Thyroid gland (tissue), 4 donors: ENCODE data around the gene LINC01488. TPM values are rescaled to one million over a fixed set of nuclear protein-coding genes. Genes with fewer than 3 reads are reported as not detected.

Experiments used
- DNase-seq, 2 donors: peaks; one replicate each; pipeline ENCODE4 v3.0.0-alpha.2; 2019
- H3K27ac ChIP-seq, 3 donors: fragments of 200-600 bp; sonication (generic); 1 replicate in 2 of 3; 2 replicates in 1 of 3; pipeline ENCODE4 v1.5.1; 2016 to 2019; ENCODE audit warnings: mild to moderate bottlenecking in 1 of 3, moderate library complexity in 1 of 3
- H3K27me3 ChIP-seq: fragments of 200-600 bp; sonication (generic); one replicate; pipeline ENCODE4 v1.5.1; 2019
- H3K36me3 ChIP-seq, 2 donors: fragments of 200-600 bp; sonication (generic); one replicate each; pipeline ENCODE4 v1.5.1; 2016 to 2019
- H3K4me1 ChIP-seq, 2 donors: fragments of 200-600 bp; sonication (generic); one replicate each; pipeline ENCODE4 v1.5.1; 2017 to 2019
- H3K4me3 ChIP-seq, 3 donors: fragments of 200-600 bp; sonication (generic); replicated peaks in 1 of 3; 1 replicate in 2 of 3; 2 replicates in 1 of 3; pipeline ENCODE4 v1.5.1; 2016; ENCODE audit warnings: mild to moderate bottlenecking in 1 of 3
- H3K9me3 ChIP-seq: fragments of 200-600 bp; sonication (generic); one replicate; pipeline ENCODE4 v1.5.1; 2017
- CTCF ChIP-seq, 6 experiments: fragments of 200-600 bp in 3 of 6; fragments of 450-650 bp in 3 of 6; sonication (generic) in 3 of 6; IDR thresholded peaks; one replicate each; pipeline ENCODE4 v1.5.1; 2016 to 2019; ENCODE audit warnings: antibody characterized with exemption in 6 of 6, mild to moderate bottlenecking in 2 of 6, inconsistent platforms in 1 of 6, moderate library complexity in 1 of 6
- POLR2A ChIP-seq, 2 donors: fragments of 450-650 bp; IDR thresholded peaks; one replicate each; pipeline ENCODE4 v1.6.1; 2017; ENCODE audit warnings: antibody characterized with exemption in 2 of 2, mild to moderate bottlenecking in 2 of 2, moderate library complexity in 1 of 2
- WGBS, 2 donors: methylation state at CpG; one replicate each; pipeline ENCODE4 v1.1.5; 2017; 5-methylcytosine and 5-hydroxymethylcytosine counted together
- intact Hi-C: fragments of 100-400 bp; cut with DNase I; formaldehyde crosslinking; loops from one replicate; pipeline ENCODE4 v1.15.1; 2023
- total RNA-seq, 4 donors: library from RNA; depleted of rRNA; stranded (reverse); fragments of >200 nt; gene quantifications; one replicate each; pipeline ENCODE4 v1.2.3, GENCODE V29; 2016

Gene LINC01488
- total RNA-seq, 4 donors from 2014 or later, result not detected

GRCh38 chr11:69466039-69466438, 15.4 kb upstream of the LINC01488 start:
- Histone ChIP-seq H3K4me1 (peaks cover 0 to 22% of the 10 kb centered on the region in 2 donors), H3K27me3 (no peaks in the 10 kb centered on the region), H3K4me3 (no peak overlapping the region), H3K27ac (no peak overlapping the region), H3K9me3 (no peaks in the 10 kb centered on the region), H3K36me3 (no peaks in the 10 kb centered on the region)
- intact Hi-C loops, result loop anchor here (10.0 kb wide), 1 partner anchor 69 kb away; no protein-coding TSS in a partner anchor
- 88 to 90% methylated on average over 6 of the region's 6 CpGs for WGBS, 2 donors
- TF ChIP-seq POLR2A (IDR thresholded peaks at IDR 0.05) (no peak), CTCF (IDR thresholded peaks at IDR 0.05) (no peak)
- no peak for DNase-seq

- H3K4me3 ChIP-seq, result no peak overlapping the region
- no peaks in the 10 kb centered on the region for H3K27me3 ChIP-seq
- TF ChIP-seq CTCF (IDR thresholded peaks at IDR 0.05) (no peak), POLR2A (IDR thresholded peaks at IDR 0.05) (no peak)
- intact Hi-C loops, result loop anchor here (10.0 kb wide), 1 partner anchor 68 kb away; no protein-coding TSS in a partner anchor
- no peak overlapping the region for H3K27ac ChIP-seq
- no peaks in the 10 kb centered on the region for H3K9me3 ChIP-seq
- H3K4me1 ChIP-seq, result peaks cover 0 to 22% of the 10 kb centered on the region in 2 donors
- DNase-seq, result no peak
- H3K36me3 ChIP-seq, result no peaks in the 10 kb centered on the region
- WGBS, 2 donors, result 89 to 90% methylated on average over 4 of the region's 4 CpGs
Measured at GRCh38 chr11:69467196-69467595, 14.3 kb upstream of the LINC01488 start.

- 90 to 93% methylated on average over 9 of the region's 9 CpGs for WGBS, 2 donors
- intact Hi-C loops, result loop anchor here (10.0 kb wide), 1 partner anchor 67 kb away; no protein-coding TSS in a partner anchor
Measured at GRCh38 chr11:69467646-69468045, 13.8 kb upstream of the LINC01488 start.

GRCh38 chr11:69468221-69468620, 13.2 kb upstream of the LINC01488 start:
- WGBS, 2 donors, result 93 to 94% methylated on average over 11 of the region's 11 CpGs
- Histone ChIP-seq H3K27ac (no peak overlapping the region), H3K9me3 (no peaks in the 10 kb centered on the region), H3K36me3 (no peaks in the 10 kb centered on the region), H3K4me1 (peaks cover 0 to 19% of the 10 kb centered on the region in 2 donors), H3K4me3 (no peak overlapping the region), H3K27me3 (no peaks in the 10 kb centered on the region)
- intact Hi-C loops, result loop anchor here (10.0 kb wide), 1 partner anchor 67 kb away; no protein-coding TSS in a partner anchor
- DNase-seq, result no peak
- TF ChIP-seq CTCF (IDR thresholded peaks at IDR 0.05) (no peak), POLR2A (IDR thresholded peaks at IDR 0.05) (no peak)

More at GRCh38 chr11:69467646-69468045, 13.8 kb upstream of the LINC01488 start:
- TF ChIP-seq CTCF (IDR thresholded peaks at IDR 0.05) (no peak), POLR2A (IDR thresholded peaks at IDR 0.05) (no peak)
- Histone ChIP-seq H3K4me3 (no peak overlapping the region), H3K9me3 (no peaks in the 10 kb centered on the region), H3K27me3 (no peaks in the 10 kb centered on the region), H3K36me3 (no peaks in the 10 kb centered on the region), H3K4me1 (peaks cover 0 to 22% of the 10 kb centered on the region in 2 donors), H3K27ac (no peak overlapping the region)
- DNase-seq, result no peak
